GM19043 (cell line): Measurements from ENCODE around the gene ADCY2.

Experiments used
- ATAC-seq: cut with Tn5 transposase; IDR thresholded peaks from one replicate; pipeline ENCODE4 v1.9.1; 2021; ENCODE audit warnings: low read depth; ENCODE audit not compliant: unreplicated experiment

ADCY2 gene

GRCh38 chr5:7762267-7762666 is 366.3 kb downstream of the ADCY2 start:
- no peak for ATAC-seq

GRCh38 chr5:7763621-7764072 is 367.7 kb downstream of the ADCY2 start:
- ATAC-seq = no peak

GRCh38 chr5:7764452-7764851 is 368.5 kb downstream of the ADCY2 start:
- no peak for ATAC-seq

- ATAC-seq = no peak
These were observed 374.5 kb downstream of the ADCY2 start for GRCh38 chr5:7770436-7770835.

GRCh38 chr5:7772141-7772540 is 376.2 kb downstream of the ADCY2 start:
- ATAC-seq = no peak

- ATAC-seq = no peak
These were observed 377.2 kb downstream of the ADCY2 start for GRCh38 chr5:7773178-7773577.

- ATAC-seq = no peak
These were observed 380.5 kb downstream of the ADCY2 start for GRCh38 chr5:7776442-7776841.

GRCh38 chr5:7779019-7780005 is 383.4 kb downstream of the ADCY2 start:
- ATAC-seq = peak; percentile 49

GRCh38 chr5:7781899-7782298 is 386.0 kb downstream of the ADCY2 start:
- no peak for ATAC-seq

GRCh38 chr5:7784683-7785380 is 388.9 kb downstream of the ADCY2 start:
- no peak for ATAC-seq

GRCh38 chr5:7787770-7788169 is 391.8 kb downstream of the ADCY2 start:
- no peak for ATAC-seq

- ATAC-seq = no peak
These were observed 393.6 kb downstream of the ADCY2 start for GRCh38 chr5:7789567-7789966.

GRCh38 chr5:7793895-7794294 is 398.0 kb downstream of the ADCY2 start:
- ATAC-seq = peak; percentile 9

- ATAC-seq = peak; percentile 80
These were observed 398.4 kb downstream of the ADCY2 start for GRCh38 chr5:7794311-7794710.

- ATAC-seq = peak; percentile 47
These were observed 398.9 kb downstream of the ADCY2 start for GRCh38 chr5:7794823-7795222.

- no peak for ATAC-seq
These were observed 399.4 kb downstream of the ADCY2 start for GRCh38 chr5:7795306-7795705.

GRCh38 chr5:7801891-7802614 is 406.1 kb downstream of the ADCY2 start:
- no peak for ATAC-seq

GRCh38 chr5:7802855-7803254 is 406.9 kb downstream of the ADCY2 start:
- no peak for ATAC-seq

GRCh38 chr5:7803937-7804336 is 408.0 kb downstream of the ADCY2 start:
- no peak for ATAC-seq

- no peak for ATAC-seq
These were observed 409.4 kb downstream of the ADCY2 start for GRCh38 chr5:7805379-7805778.

GRCh38 chr5:7808998-7809397 is 413.1 kb downstream of the ADCY2 start:
- no peak for ATAC-seq
